Adipocyte (in vitro differentiated cells): ENCODE results near the gene TBC1D13.

ENCODE experiments used
- DNase-seq: peaks from one replicate; pipeline ENCODE4 v3.0.0-alpha.2; 2015; ENCODE audit warnings: low read depth
- H3K27me3 ChIP-seq: replicated peaks from 2 replicates; pipeline ENCODE4 v1.7.0; 2013; ENCODE audit warnings: mild to moderate bottlenecking, low read length, moderate library complexity; ENCODE audit not compliant: control insufficient read depth, insufficient read depth
- H3K36me3 ChIP-seq: 2 replicates; pipeline ENCODE4 v1.7.0; 2013; ENCODE audit warnings: low read length, mild to moderate bottlenecking, moderate library complexity; ENCODE audit not compliant: control insufficient read depth, insufficient read depth, severe bottlenecking
- H3K4me1 ChIP-seq: 2 replicates; pipeline ENCODE4 v1.7.0; 2013; ENCODE audit warnings: mild to moderate bottlenecking, low read length, moderate library complexity; ENCODE audit not compliant: control insufficient read depth, insufficient read depth
- H3K4me3 ChIP-seq: 2 replicates; pipeline ENCODE4 v1.7.0; 2013; ENCODE audit warnings: mild to moderate bottlenecking, low read length, moderate library complexity
- H3K9ac ChIP-seq: 2 replicates; pipeline ENCODE4 v1.7.0; 2013; ENCODE audit warnings: mild to moderate bottlenecking, low read length, moderate library complexity
- H3K9me3 ChIP-seq: 2 replicates; pipeline ENCODE4 v1.7.0; 2013; ENCODE audit warnings: mild to moderate bottlenecking, low read length, moderate library complexity; ENCODE audit not compliant: control insufficient read depth

Gene TBC1D13

DNA sequence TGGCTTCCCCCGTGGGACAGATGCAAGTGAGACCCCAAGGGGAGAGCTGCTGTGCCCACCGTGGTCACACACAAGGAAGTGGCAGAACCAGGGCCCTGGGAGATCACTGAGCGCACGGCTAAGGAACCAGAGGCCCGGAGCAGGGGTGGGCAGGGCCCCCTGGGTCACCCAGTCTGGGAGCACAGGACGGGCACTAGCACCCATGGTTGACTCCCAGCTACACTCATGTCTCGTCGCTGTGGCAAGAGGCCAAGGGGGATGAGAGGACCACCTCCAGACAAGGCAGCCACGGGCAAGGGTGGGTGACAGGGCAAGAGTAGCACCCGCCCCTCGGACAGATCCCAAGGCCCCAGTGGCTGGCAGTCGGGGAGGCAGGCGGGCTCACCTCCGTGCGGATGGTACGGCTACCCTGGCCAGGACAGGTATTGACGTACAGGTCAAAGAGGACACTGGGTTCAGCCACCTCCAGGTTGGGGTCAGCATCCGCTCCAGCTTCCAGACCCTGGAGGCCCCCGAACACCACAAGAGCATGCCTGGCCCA, 36.4 kb downstream of the TBC1D13 start:
- Histone ChIP-seq H3K4me1 (peaks cover 12% of the 10 kb centered on the region), H3K27me3 (no peaks in the 10 kb centered on the region), H3K9ac (no peak overlapping the region), H3K4me3 (no peak overlapping the region), H3K36me3 (peaks cover 50% of the 10 kb centered on the region), H3K9me3 (no peaks in the 10 kb centered on the region)
- DNase-seq, result no peak

DNA sequence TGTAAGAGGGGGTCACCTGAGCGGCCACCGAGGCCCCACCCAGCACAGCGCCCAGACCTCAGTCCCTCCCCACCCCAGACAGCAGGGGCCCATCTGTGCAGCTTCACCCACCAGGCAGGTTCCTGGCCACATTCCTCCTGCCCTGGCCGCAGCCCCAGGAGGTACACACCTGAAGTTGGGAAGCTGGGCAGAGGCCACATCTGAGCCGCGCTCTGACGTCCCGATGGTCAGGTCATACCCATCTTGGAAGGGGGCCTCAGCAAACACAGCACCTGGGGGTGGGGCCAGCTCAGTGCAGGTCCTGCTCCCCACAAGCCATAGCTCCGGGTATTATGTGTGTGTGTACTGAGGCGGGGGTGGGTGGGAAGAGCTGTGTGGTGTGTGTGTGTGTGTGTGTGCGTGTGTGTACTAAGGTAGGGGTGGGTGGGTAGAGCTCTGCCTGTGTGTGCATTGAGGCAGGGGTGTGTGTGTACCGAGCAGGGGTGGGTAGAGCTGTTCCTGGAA, 36.9 kb downstream of the TBC1D13 start:
- Histone ChIP-seq H3K27me3 (no peaks in the 10 kb centered on the region), H3K4me1 (peaks cover 17% of the 10 kb centered on the region), H3K9ac (no peak overlapping the region), H3K36me3 (peaks cover 50% of the 10 kb centered on the region), H3K9me3 (no peaks in the 10 kb centered on the region), H3K4me3 (no peak overlapping the region)
- no peak for DNase-seq

DNA sequence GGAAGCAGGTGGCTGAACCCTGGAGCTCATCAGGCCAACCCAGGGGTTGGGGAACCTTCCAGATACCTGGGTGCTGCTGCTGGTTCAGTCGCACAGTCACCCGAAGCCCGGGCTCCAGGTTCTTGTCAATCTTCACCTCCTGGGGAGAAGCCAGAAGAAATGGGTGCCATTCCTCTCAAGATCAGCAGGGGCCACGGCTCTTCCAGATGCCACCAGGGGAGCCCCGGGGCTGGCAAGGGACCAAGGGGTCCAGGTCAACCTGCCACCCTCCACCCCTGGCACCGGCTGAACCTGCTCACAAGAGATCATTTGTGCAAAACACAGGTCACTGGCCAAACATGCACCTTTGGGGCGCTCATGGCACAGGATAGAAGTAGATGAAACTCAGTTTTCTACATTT, 37.9 kb downstream of the TBC1D13 start:
- no peak overlapping the region for H3K9ac ChIP-seq
- peaks cover 50% of the 10 kb centered on the region for H3K36me3 ChIP-seq
- no peak overlapping the region for H3K4me3 ChIP-seq
- H3K4me1 ChIP-seq, result peaks cover 10% of the 10 kb centered on the region
- no peaks in the 10 kb centered on the region for H3K9me3 ChIP-seq
- no peak for DNase-seq
- no peaks in the 10 kb centered on the region for H3K27me3 ChIP-seq

DNA sequence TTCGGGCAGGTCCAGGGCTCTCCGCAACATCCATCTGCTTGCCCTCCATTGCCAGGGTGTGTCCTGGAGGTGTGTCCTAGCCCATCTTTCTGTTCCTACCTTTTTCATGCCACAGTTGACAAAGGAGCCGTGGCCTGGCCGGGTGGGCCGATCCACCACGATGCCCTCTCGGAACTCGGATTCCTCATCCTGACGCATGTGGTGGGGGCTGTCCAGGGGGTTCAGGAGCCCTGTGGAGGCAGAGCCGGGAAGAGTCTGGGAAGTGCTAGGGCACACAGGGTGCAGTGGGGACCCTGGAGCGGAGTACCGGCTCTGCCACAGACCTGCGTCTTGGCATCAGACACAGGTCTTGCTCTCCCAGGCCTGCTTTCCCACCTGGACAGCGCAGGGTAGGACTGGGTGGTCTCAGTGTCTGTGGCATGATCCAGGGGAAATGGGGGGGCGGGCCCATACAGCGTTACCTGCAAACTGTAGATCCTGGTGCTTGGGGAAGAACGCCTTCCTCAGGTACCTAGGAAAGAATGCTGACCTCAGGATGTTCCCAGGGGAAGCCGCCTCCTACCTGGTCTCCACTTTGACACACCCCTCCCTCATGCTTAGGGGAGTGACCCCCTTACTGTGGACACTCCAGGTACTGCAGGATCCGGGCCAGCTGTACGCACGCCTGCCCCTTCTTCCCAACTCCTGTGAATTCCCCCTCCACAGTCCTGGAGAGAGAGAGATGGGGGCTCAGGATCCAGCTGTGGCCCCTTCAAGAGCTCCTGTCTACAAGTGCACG, 39.1 kb downstream of the TBC1D13 start:
- Histone ChIP-seq H3K9me3 (no peaks in the 10 kb centered on the region), H3K36me3 (peaks cover 50% of the 10 kb centered on the region), H3K27me3 (no peaks in the 10 kb centered on the region), H3K9ac (no peak overlapping the region), H3K4me1 (peaks cover 6% of the 10 kb centered on the region), H3K4me3 (no peak overlapping the region)
- no peak for DNase-seq

DNA sequence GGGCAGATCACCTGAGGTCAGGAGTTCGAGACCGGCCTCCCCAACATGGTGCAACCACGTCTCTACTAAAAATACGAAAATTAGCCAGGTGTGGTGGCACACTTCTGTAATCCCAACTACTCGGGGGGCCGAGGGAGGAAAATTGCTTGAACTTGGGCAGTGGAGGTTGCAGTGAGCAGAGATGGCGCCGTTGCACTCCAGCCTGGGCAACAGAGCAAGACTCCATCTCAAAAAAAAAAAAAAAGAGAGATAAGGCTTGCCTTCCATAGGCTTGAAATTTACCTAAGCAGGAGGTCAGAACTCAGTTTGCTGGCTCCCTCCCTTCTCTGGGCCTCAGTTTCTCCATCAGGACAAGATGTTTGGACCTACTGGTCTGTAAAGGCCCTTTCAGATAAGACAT, 41.2 kb downstream of the TBC1D13 start:
- no peak for DNase-seq
- Histone ChIP-seq H3K4me3 (no peak overlapping the region), H3K27me3 (no peaks in the 10 kb centered on the region), H3K9ac (peak overlapping the region; percentile 91), H3K36me3 (peaks cover 31% of the 10 kb centered on the region), H3K9me3 (no peaks in the 10 kb centered on the region), H3K4me1 (peaks cover 6% of the 10 kb centered on the region)

DNA sequence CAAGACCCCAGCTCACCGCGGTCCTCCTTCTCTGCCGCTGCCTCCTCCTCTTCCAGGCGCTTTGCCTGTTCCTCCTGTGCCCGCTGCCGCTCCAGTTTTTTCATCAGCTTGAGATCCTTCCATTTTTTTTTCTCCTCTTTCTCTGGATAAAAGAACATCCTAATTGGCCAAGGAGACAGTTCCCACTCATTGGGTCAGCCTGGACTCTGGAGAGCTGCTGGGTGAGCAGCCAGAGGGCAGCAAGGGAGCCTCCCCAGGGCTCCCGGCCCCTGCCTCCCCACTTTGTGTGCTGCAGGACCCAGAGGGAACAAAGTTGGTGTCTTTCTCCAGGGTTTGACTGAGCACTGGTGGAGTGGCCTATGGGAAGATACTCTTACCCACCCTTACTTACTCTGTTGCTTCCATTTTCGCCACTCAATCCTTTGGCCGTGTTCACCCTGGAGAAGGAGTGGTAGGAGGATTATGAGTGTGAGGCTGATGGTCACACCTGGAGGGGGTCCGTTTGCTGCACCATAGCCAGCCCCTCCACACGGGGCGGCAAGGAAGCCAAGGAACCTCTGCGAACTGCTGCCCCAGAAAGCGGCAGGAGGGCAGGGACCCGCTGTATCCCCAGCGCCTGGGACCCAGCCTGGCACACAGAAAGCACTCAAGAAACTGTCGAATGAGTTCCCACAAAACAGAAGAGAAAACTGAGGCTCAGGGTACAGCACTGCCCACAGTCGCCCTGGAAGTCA, 41.8 kb downstream of the TBC1D13 start:
- peak; percentile 6 for DNase-seq
- H3K4me1 ChIP-seq, result peaks cover 6% of the 10 kb centered on the region
- no peaks in the 10 kb centered on the region for H3K27me3 ChIP-seq
- no peaks in the 10 kb centered on the region for H3K9me3 ChIP-seq
- peak overlapping the region; percentile 90 for H3K4me3 ChIP-seq
- H3K36me3 ChIP-seq, result peaks cover 31% of the 10 kb centered on the region
- H3K9ac ChIP-seq, result peak overlapping the region; percentile 91

DNA sequence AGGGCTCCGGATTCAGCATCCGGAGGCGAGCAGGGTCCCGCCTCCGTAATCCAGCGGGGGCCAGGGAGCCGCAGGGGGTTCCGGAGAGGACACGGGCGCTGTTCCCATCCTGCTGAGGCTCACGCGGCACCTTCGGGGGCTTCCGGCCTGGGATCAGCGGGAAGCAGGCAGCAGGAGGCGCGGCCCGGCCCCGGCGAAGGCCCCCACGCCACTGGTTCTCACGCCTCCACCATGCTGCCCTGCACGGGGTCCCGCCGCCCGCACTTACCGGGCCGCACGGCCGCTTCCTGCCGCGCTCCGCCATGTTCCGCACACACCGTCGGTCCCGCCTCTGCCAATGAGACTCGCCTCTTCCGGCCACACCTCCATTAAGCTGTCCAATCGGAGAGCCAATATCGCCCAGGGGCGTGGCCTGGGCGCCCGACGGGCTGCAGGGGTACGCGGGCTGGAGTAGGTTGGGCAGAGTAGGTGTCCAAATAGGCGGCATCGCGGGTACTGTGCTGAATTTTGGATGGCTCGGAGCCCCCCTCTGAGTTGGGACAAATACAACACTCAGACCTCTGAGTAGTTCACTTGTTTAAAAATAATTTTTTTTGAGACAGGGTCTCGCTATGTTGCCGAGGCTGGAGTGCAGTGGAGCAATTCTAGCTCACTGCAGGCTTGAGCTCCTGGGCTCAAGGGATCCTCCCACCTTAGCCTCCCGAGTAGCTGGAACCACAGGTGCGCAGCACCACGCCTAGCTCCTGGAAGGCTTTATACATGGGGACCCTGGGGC, 42.6 kb downstream of the TBC1D13 start, which contains the start of gene SPOUT1:
SPOUT1 (minus strand) TSS at position 318 of the 775 bp plus-strand sequence; CDS start at position 304, 14 bp downstream.
- Histone ChIP-seq H3K36me3 (peaks cover 27% of the 10 kb centered on the region), H3K9ac (peak within 1 kb of the TSS; percentile 91), H3K9me3 (no peaks in the 10 kb centered on the region), H3K4me1 (peaks cover 6% of the 10 kb centered on the region), H3K27me3 (no peaks in the 10 kb centered on the region), H3K4me3 (peak within 1 kb of the TSS; percentile 90)
- DNase-seq, result peak; percentile 98

DNA sequence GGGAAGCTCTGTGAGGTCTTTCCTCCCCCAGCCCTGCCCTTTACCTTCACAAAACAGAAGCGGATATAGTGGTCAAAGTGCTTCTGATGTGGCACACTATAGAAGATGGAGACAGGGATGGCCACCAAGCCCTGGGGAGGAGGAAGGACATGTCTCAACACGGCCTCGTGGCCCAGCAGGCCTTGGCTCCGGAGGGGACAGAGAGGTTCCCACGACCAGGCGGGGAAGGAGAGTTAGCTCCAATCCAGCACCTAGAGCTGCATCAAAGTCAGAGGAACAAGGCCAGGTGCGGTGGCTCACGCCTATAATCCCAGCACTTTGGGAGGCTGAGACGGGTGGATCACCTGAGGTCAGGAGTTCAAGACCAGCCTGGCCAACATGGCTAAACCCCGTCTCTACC, 46.6 kb downstream of the TBC1D13 start:
- no peaks in the 10 kb centered on the region for H3K9me3 ChIP-seq
- no peaks in the 10 kb centered on the region for H3K27me3 ChIP-seq
- no peak overlapping the region for H3K4me3 ChIP-seq
- H3K36me3 ChIP-seq, result no peaks in the 10 kb centered on the region
- no peak for DNase-seq
- H3K4me1 ChIP-seq, result peaks cover 4% of the 10 kb centered on the region
- no peak overlapping the region for H3K9ac ChIP-seq

DNA sequence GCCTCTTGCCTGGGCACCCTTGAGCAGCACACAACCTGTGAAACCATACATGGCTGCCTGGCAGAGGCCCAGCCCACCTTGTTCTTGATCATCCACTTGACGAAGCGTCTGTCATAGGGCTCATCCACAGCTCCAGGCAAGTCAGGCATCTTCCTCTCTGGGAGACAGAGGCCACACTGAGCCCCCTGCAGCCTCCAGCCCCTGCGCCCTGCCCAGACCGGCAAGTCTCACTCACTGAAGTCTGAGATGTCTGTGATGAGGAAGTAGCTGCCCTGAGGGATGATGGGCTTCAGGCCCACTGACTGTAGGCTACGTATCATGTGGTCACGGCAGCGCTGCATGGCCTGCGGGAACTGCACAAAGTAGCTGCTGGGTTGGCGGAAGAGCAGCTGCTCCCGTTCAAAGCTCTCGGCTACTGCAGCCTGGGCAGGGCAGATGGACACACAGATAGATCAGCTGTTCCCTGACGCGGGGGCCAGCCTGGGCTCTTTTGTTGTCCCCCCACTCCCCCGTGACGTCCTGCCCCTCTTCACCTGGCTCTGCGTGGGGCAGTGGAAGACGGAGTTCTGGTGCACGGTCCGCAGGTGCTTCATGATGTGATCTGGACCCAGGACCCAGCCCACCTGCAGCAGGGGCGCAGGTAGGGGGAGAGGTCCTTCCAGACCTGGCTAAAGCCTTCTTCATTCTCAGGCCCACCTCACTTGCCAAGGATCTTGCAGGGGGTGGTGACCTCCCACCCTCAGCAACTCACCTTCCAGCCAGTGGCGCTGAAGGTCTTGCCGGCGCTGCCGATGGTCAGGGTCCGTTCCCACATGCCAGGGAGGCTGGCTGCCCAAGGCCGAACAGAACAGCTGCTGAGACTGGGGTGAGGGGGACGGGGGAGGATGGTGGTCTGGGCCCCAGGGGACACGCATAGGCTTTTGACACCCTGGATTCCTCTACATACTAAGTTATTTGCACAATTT, 48.5 kb downstream of the TBC1D13 start:
- no peaks in the 10 kb centered on the region for H3K9me3 ChIP-seq
- H3K36me3 ChIP-seq, result no peaks in the 10 kb centered on the region
- DNase-seq, result no peak
- H3K27me3 ChIP-seq, result no peaks in the 10 kb centered on the region
- H3K4me1 ChIP-seq, result no peaks in the 10 kb centered on the region
- H3K9ac ChIP-seq, result no peak overlapping the region
- no peak overlapping the region for H3K4me3 ChIP-seq

DNA sequence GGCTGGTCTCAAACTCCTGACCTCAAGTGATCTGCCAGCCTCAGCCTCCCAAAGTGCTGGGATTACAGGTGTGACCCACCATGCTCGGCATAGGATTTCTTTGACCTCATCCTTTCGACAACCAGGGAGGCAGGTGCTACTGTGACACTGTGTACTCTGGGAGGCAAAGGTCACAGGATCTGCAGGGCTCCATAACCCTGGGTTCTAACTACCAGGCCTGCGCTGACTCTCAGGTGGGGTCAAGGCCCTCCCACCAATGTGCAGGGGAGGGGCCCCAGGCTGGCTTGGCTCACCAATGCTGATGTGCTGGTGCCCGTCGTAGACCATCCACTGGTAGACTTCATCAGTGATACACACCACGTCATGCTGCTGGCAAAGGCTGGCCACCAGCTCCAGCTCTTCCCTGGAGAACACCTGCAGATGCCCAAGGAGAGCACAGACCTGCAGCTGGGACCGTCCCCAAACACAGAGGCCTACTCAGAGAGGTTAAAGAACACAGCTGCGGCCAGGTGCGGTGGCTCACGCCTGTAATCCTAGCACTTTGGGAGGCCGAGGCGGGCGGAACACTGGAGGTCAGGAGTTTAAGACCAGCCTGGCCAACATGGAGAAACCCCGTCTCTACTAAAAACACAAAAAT, 49.6 kb downstream of the TBC1D13 start:
- Histone ChIP-seq H3K27me3 (no peaks in the 10 kb centered on the region), H3K36me3 (no peaks in the 10 kb centered on the region), H3K4me1 (no peaks in the 10 kb centered on the region), H3K4me3 (no peak overlapping the region), H3K9ac (no peak overlapping the region), H3K9me3 (no peaks in the 10 kb centered on the region)
- DNase-seq, result no peak
